Thoracic aorta (tissue), 2 donors: ENCODE data around the gene AFF1. TPM values are rescaled to one million over a fixed set of nuclear protein-coding genes. Genes with fewer than 3 reads are reported as not detected.

Source experiments
- ATAC-seq: fragments of 150-250 bp; one replicate; pipeline ENCODE4 v1.8.0; 2017; ENCODE audit warnings: low read depth; ENCODE audit not compliant: insufficient number of reproducible peaks, low FRiP score
- DNase-seq: peaks from one replicate; pipeline ENCODE4 v3.0.0-alpha.2; 2020; ENCODE audit warnings: low spot score
- H3K27ac ChIP-seq, 2 donors: fragments of 200-600 bp; sonication (generic); 1 replicate in 1 of 2; 2 replicates in 1 of 2; pipeline ENCODE4 v1.5.1; 2016; ENCODE audit warnings: mild to moderate bottlenecking in 2 of 2, moderate library complexity in 2 of 2
- H3K27me3 ChIP-seq: fragments of 200-600 bp; sonication (generic); replicated peaks from 2 replicates; pipeline ENCODE4 v1.6.0; 2016; ENCODE audit warnings: mild to moderate bottlenecking; ENCODE audit not compliant: insufficient read depth
- H3K36me3 ChIP-seq: fragments of 200-600 bp; sonication (generic); one replicate; pipeline ENCODE4 v1.5.1; 2016
- H3K4me1 ChIP-seq, 2 donors: fragments of 200-600 bp; sonication (generic); 1 replicate in 1 of 2; 2 replicates in 1 of 2; pipeline versions ENCODE4 v1.5.1 to v1.6.0; 2016; ENCODE audit warnings: low read depth in 2 of 2, mild to moderate bottlenecking in 1 of 2; ENCODE audit not compliant: control insufficient read depth in 1 of 2
- H3K4me3 ChIP-seq: fragments of 200-600 bp; sonication (generic); 2 replicates; pipeline ENCODE4 v1.5.1; 2016; ENCODE audit warnings: mild to moderate bottlenecking
- H3K9me3 ChIP-seq: fragments of 200-600 bp; sonication (generic); 2 replicates; pipeline ENCODE4 v1.5.1; 2016
- CTCF ChIP-seq: fragments of 200-600 bp; sonication (generic); IDR thresholded peaks from one replicate; pipeline ENCODE4 v1.5.1; 2019; ENCODE audit warnings: antibody characterized with exemption
- total RNA-seq, 2 donors: library from RNA; depleted of rRNA; stranded (reverse); fragments of >200 nt; gene quantifications; one replicate each; pipeline versions ENCODE4 v1.1.0 to v1.2.3, GENCODE V29; 2016

The AFF1 gene, protein sequence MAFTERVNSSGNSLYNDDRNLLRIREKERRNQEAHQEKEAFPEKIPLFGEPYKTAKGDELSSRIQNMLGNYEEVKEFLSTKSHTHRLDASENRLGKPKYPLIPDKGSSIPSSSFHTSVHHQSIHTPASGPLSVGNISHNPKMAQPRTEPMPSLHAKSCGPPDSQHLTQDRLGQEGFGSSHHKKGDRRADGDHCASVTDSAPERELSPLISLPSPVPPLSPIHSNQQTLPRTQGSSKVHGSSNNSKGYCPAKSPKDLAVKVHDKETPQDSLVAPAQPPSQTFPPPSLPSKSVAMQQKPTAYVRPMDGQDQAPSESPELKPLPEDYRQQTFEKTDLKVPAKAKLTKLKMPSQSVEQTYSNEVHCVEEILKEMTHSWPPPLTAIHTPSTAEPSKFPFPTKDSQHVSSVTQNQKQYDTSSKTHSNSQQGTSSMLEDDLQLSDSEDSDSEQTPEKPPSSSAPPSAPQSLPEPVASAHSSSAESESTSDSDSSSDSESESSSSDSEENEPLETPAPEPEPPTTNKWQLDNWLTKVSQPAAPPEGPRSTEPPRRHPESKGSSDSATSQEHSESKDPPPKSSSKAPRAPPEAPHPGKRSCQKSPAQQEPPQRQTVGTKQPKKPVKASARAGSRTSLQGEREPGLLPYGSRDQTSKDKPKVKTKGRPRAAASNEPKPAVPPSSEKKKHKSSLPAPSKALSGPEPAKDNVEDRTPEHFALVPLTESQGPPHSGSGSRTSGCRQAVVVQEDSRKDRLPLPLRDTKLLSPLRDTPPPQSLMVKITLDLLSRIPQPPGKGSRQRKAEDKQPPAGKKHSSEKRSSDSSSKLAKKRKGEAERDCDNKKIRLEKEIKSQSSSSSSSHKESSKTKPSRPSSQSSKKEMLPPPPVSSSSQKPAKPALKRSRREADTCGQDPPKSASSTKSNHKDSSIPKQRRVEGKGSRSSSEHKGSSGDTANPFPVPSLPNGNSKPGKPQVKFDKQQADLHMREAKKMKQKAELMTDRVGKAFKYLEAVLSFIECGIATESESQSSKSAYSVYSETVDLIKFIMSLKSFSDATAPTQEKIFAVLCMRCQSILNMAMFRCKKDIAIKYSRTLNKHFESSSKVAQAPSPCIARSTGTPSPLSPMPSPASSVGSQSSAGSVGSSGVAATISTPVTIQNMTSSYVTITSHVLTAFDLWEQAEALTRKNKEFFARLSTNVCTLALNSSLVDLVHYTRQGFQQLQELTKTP
- 10 to 100 TPM; 51.9 to 93.2 TPM for total RNA-seq

DNA sequence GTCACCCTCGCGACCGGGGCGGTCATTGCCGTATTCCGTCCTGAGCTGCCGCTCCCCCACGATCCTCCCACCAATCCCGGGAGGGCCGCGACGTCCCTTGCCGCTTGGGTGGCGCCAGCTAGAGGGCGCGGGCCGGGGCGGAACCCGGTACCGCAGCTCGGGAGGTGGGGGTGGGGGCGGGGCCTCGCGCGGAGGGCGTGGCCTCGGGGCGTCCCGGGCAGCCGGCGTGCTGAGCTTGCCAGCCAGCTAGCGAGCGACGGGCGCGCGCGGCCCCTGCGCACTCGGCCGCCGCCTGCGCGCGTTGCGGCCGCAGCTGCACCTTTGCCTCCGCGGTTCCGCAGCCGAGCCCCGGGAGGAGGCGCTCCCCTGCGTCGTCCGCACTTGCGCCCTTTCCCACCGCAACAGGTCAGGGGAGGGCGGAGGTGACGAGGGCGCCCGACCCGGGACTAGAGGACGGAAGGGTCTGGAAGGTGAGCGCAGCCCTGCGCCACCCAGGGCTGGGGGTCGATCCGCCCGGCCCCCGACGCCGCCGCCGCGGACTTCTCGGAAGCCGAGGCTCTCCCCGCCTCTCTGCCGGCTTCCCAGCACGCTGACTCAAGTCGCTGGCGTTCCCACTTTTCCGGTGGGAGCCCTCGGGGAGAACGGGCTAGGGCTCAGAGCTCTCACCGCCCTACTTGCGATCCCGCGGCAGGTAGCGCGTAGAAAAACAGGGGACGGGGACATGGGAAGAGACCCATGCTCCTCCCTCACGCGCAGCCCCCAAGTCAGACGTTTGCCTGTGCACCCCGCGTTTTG is at the start of gene AFF1:
Gene AFF1 (plus strand): TSS at position 241 of the 795 bp plus-strand sequence. CDS start 13,523 bp downstream, outside the sequence.
- H3K27ac ChIP-seq, result peak within 1 kb of the TSS; percentile 95
- H3K9me3 ChIP-seq, result no peaks in the 10 kb centered on the region
- TF ChIP-seq CTCF, result peak; percentile 38
- ATAC-seq (peak; percentile 86), DNase-seq (peak; percentile 76)
- H3K4me1 ChIP-seq, result peaks cover 20 to 45% of the 10 kb centered on the region in 2 donors
- peak within 1 kb of the TSS; percentile 92 for H3K4me3 ChIP-seq
- H3K27me3 ChIP-seq, result no peaks in the 10 kb centered on the region
- peaks cover 5% of the 10 kb centered on the region for H3K36me3 ChIP-seq

GRCh38 chr4:86890790-86891189 is 44.0 kb upstream of the AFF1 start:
- Histone ChIP-seq H3K27me3 (no peaks in the 10 kb centered on the region), H3K27ac (no peak overlapping the region), H3K4me3 (no peak overlapping the region), H3K4me1 (peaks cover 0 to 6% of the 10 kb centered on the region in 2 donors), H3K9me3 (no peaks in the 10 kb centered on the region), H3K36me3 (no peaks in the 10 kb centered on the region)
- ATAC-seq, result no peak
- no peak for TF ChIP-seq CTCF
- DNase-seq, result no peak

DNA sequence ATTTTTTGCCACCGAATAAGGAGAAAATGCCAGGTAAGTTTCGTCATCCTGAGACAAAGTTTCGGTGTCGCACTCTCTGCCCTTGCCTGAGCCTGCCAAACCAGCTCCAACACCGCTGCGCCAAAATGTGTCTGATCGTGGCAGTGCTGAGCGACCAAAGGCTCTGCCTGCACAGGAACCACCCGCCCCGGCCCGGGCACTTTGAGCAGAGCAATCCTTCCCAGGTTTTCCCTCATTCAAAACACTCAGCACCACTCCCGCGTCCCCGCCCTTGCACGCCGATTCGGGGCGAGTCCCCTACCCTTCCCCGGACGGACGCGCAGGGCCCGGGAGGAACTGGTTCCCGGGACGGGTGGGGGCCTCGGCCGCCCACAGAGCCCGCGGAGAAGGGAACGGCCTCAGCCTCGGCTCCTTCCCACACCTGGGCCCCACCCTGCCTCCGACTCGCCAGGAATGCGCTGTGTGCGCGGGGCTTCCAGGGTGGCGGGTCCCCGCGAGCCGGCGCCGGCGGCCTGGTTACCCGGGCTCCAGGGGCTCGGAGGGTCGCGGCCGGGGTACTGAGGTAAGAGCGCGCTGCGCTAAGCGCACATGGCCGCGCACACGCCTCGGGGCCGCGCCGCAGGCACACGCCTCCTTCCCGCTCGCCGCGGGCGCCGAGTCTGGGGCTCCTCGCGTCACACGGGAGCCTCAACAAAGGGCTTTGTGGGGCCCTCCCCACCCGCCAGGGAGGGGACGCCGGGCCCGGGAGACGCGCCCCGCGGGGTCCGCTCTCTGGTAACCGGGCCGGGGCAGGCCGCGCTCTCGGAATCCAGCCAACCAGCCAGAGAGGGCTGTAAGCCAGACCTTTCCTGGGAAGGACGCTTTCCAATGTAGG is 42.8 kb upstream of the AFF1 start, which contains the start of gene C4orf36:
Gene C4orf36 (minus strand): TSS at position 661 of the 874 bp plus-strand sequence. CDS start 902 bp downstream, outside the sequence.
- H3K27ac ChIP-seq, result peak within 1 kb of the TSS; percentile 9 to 10
- no peak for DNase-seq
- TF ChIP-seq CTCF, result no peak
- peak within 1 kb of the TSS; percentile 93 for H3K4me3 ChIP-seq
- H3K9me3 ChIP-seq, result no peaks in the 10 kb centered on the region
- no peak for ATAC-seq
- H3K27me3 ChIP-seq, result no peaks in the 10 kb centered on the region
- H3K4me1 ChIP-seq, result peaks cover 0 to 6% of the 10 kb centered on the region in 2 donors
- no peaks in the 10 kb centered on the region for H3K36me3 ChIP-seq

DNA sequence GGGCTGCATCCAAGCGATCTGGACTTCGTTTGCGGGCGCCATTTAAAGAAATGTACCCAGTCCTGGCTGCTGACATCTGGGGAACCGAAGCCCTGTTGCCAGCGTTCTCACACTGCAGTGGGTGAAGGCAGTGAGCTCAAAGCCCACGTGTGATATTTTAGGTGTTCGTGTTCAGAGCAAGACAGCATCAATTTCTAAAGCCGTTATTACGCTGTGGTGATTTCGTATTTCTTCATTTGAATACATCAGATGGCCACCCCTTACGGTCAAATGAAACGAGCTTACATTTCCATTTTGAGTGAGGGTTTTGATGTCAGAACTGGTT is 42.2 kb upstream of the AFF1 start:
- ATAC-seq (no peak), DNase-seq (no peak)
- H3K4me3 ChIP-seq, result peak overlapping the region; percentile 93
- no peaks in the 10 kb centered on the region for H3K9me3 ChIP-seq
- no peaks in the 10 kb centered on the region for H3K27me3 ChIP-seq
- H3K36me3 ChIP-seq, result no peaks in the 10 kb centered on the region
- TF ChIP-seq CTCF, result no peak
- H3K4me1 ChIP-seq, result peaks cover 0 to 6% of the 10 kb centered on the region in 2 donors
- peak overlapping the region in 1 of 2 donors; percentile 10 for H3K27ac ChIP-seq
